HG02970 (cell line): ENCODE results near the gene MTHFR.

Experiments used
- ATAC-seq: cut with Tn5 transposase; IDR thresholded peaks from one replicate; pipeline ENCODE4 v1.9.1; 2021; ENCODE audit warnings: mild to moderate bottlenecking, moderate library complexity, moderate number of reproducible peaks; ENCODE audit not compliant: unreplicated experiment, low FRiP score

The MTHFR gene

DNA sequence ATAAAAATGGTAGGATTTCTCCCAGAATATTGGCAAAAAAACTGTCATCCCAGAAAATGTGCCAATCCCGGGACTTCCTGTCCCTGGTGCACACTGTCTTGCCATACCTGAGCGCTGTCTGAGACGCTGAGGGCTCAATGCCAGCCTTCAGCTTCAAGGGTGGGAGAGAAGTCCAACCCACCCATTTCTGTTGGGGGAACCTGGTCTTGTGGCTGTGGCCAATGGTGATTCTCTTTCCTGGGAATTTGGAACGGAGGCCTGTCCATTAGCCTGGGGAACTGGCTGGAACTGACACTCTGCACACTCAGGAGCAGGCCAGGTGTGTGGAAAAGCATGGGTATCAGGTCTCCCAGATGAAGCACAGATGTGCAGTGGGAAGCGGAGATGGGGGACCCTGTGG lies 6.7 kb downstream of the MTHFR start:
- ATAC-seq, result no peak

- ATAC-seq, result no peak
Observed at GRCh38 chr1:11797525-11798216, 8.1 kb downstream of the MTHFR start.

DNA sequence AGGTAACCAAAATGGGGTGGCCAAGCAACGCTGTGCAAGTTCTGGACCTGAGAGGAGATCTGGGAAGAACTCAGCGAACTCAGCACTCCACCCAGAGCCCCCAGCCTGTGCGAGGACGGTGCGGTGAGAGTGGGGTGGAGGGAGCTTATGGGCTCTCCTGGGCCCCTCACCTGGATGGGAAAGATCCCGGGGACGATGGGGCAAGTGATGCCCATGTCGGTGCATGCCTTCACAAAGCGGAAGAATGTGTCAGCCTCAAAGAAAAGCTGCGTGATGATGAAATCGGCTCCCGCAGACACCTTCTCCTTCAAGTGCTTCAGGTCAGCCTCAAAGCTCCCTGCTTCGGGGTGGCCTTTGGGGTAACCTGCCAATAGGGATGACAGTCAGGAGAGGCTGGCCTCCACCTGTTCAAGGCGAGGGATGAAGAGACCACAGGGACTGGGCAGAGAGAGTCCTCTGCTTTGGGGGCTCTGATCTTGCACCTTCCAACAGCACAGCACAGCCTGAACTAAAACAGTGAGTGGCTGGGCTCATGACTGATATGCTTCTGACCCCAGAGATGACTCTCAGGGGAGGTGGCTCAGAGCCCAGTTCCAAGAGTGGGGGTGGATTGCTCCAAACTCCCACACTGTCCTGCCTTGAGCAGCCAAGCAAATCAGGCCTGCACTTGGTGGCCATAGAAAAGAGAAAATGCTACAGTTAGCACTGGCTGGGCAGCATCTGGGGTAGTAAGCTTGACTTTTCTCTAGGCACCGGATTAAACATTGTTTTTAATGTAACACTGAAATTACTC lies 9.5 kb downstream of the MTHFR start:
- ATAC-seq, result no peak

DNA sequence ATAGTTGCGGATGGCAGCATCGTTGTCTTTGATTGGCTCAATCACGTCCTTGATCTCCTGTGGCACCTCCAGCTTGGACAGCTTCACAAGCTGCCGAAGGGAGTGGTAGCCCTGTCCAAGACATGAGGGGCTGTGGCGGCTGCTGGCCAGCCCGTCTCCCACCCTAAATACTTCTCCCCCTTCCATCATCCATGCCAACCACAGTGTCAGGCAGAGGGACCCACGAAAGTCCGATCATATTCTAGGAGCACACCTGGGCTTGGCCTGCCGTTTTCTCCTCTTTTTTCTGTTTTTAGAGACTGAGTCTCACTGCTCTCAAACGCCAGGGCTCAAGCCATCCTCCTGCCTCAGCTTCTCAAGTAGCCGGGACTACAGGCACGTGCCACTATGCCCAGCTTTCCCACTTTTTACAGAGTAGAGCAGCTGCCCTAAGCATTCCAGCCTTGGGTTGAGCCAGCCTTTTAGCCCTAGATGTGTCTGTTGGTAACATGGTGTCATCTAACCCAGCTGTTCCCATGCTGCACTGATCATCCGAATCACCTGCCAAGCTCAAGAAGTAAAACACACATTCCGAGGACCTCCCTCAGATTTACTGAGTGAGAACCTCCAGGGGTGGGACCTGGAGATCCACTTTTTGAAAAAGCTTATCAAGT lies 10.4 kb downstream of the MTHFR start:
- no peak for ATAC-seq

GRCh38 chr1:11794446-11795237 lies 11.1 kb downstream of the MTHFR start:
- no peak for ATAC-seq

DNA sequence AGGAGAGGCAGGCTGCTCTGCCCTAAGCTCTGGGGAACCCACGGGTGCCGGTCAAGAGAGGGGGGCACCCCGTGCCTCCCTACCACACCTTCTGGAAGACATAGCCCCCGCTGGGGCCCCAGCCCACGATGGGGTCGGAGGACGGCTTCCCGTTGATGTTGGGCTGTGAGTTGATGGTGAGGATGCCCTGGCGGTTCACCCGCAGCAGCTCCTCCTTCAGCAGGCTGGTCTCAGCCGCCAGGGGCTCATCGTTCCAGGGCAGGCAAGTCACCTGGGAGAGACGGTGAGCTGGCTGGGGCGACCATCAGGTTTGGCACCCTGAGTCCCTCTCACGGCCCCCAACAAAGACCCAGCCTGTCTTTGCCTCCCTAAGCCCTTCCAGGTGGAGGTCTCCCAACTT lies 11.9 kb downstream of the MTHFR start:
- no peak for ATAC-seq

- no peak for ATAC-seq
Observed at GRCh38 chr1:11792106-11792505, 13.7 kb downstream of the MTHFR start.

- no peak for ATAC-seq
Observed at GRCh38 chr1:11790880-11791715, 14.7 kb downstream of the MTHFR start.

- ATAC-seq, result no peak
Observed at GRCh38 chr1:11790101-11790879, 15.5 kb downstream of the MTHFR start.

GRCh38 chr1:11789126-11790067 lies 16.4 kb downstream of the MTHFR start:
- no peak for ATAC-seq

DNA sequence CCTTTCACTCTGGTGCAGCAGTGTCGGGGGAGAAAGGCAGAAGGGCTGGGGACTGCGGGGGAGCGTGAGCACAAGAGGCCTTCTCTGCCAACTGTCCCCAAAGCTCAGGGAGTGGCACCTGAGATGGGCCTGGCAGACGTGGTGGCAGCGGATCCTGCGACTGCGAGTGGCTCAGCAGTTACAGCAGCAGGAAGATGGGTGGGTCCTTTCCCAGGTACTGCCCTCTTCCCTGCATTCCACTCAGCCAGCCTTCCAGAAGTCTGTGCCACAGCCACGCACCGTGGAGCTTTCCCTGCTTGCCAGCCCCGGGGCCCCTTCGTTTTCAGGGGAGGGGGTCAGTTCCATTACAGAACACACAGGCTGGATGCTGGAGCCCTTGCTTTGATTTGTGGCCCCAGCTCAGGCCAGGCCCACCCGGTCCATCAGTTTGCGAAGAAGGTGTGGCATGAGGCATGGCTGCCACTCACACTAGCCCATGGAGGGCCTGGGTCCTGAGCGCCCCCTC lies 17.2 kb downstream of the MTHFR start:
- ATAC-seq, result no peak

DNA sequence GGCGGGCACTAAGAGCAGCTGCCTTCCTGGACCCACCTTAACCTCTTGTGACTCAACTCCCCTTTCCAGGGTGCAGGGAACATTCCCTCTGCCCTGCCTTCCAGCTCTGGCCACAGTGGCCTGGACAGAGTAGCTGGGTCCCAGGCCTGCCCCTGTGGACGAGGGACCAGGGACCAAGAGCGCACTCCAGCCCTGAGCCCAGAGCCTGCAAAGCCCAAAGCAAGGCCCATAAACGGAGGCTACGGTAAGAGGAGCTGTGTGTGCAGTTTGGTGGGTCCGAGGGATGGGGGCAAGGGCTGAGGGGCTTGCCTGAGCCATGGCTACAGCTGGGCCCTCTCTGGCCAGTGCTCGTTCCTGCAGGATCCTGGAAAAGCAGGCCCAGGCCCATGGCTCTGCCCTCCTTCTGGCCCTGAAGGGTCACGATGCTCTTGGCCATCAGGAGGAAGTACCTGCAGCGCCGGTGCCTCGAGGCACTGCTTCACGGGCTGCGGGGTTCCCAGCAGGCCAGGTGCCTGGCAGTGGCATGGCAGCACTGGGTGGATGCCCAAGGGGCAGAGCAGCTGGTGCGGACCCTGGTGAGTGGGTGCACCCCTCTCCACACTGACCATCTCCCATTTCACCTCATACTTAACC lies 17.8 kb downstream of the MTHFR start:
- ATAC-seq, result no peak

GRCh38 chr1:11787251-11787803 lies 18.4 kb downstream of the MTHFR start:
- ATAC-seq, result no peak

- ATAC-seq, result no peak
Observed at GRCh38 chr1:11786168-11786567, 19.6 kb downstream of the MTHFR start.

DNA sequence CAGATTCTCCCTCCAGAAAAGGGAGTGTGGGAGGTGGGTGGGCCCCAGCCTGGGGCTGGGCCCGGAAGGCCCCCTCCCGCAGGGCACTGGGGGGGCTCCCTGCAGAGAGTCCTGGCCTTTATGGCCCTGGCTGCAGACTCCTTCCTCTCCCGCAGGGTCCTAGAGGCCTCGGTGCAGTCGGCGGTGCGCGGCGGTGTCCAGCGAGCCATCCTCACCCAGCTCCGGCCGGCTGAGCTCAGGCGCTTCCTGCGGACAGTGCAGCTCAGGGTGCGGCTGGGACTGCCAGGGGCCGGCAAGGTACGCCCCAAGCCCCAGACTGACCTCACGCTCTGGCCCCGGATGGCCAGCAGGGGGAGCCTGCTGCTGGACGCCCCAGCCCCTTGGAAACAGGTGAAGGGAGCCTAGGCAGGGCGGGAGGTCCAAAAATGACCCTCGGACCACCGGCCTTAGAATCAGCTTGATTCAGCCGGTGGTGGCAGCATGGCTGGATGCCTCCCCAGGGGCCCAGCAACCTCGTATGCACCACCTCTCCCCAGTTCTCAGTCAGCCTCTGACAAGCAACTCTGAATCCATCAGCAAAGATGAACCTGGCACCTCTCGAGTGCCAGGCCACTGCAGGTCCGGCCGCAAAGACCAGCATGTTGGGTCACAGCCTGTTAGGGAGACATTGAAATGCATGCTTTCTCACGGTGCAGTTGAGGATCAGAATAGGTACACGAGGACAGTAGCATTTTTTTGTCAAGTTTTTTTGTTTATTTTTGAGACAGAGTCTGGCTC lies 20.6 kb downstream of the MTHFR start:
- ATAC-seq, result peak; percentile 47

GRCh38 chr1:11784256-11784992 lies 21.3 kb downstream of the MTHFR start:
- ATAC-seq, result no peak
